HK-2 (cell line): ENCODE measurements around the gene LDLRAD3.
"Not testable (repeated sequence)": the region's sequence is repeated elsewhere in the genome, so short reads cannot be mapped to it uniquely, and the experiment has no call there.

Experiments used
- DNase-seq: peaks from one replicate; pipeline ENCODE4 v3.0.0-alpha.2; 2018; ENCODE audit not compliant: unreplicated experiment

LDLRAD3 gene

DNA sequence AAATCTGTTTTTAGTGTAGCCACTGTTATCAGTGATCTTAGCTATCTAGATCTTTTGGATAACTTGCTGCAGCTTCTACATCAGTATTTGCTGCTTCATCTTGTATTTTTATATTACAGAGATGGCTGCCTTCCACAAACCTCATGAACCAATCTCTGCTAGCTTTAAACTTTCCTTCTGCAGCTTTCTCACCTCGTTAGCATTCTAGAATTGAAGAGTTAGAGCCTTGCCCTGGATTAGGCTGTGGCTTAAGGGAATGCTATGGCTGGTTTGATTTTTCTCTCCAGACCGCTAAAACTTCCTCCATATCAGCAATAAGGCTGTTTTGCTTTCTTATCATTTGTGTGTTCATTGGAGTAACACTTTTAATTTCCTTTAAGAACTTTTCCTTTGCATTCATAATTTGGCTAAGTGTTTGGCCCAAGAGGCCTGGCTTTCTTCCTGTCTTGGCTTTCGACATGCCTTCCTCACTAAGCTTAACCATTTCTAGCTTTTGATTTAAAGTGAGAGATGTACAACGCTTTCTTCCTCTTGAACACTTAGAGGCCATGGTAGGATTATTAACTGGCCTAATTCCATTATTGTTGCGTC is 51.9 kb downstream of the LDLRAD3 start:
- no peak for DNase-seq

DNA sequence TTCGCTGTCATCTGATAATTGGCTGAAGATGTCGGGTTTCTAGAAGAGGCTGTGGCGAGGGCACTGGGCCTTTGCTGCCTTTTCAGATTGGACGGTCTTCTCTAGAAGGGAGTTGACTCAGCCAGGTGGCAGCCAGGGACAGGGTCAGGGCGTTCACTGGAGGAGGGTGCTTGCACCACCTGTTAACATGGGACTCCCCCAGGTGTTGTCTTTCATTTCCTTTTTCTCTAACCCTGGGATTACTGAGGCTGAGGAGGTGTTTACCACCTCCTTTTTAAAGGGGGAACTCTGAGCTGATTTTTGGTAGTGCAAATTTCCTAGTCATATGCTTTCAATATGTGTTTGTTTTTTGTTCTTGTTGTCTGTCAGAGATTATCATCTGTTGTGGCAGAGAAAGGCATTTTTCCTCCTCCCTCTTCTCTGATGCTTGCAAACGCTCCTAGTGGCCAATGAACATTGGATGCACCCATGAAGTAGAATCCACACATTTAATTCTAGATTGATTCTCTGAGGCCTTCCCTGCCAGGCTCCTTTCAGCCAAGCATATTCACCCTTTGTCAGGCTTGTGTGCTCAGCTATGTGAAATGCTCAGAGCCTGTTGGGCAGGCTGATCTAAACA is 54.1 kb downstream of the LDLRAD3 start:
- DNase-seq, result no peak

GRCh38 chr11:35998634-35999033 is 54.8 kb downstream of the LDLRAD3 start:
- no peak for DNase-seq

DNA sequence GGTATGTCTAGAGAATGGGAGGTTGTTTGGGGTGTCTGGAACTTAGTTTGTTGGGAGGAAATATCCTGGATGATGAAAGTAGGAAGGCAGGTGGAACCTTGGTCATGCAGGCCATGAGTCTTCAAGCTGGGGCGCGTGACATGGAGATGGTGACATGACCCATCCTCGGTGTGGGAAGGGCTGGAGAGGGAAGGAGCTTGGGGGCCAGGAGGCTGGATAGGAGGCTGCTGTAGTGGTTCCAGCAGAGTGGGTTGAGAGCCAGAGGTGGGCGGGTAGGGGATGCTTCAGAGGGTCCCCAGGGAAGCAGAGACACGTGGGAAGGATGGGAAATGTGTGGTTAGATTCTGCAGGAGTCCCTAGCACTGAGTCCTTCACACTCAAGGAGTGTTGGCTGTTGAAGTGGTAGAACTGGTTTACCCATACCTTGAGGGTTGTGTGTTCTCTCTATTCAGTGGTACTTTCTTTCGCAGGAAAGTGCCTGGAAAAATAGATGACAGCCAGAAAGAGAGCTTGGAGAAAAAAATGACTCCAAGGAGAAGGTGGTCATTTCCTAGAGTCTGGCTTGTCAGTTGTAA is 56.8 kb downstream of the LDLRAD3 start:
- DNase-seq, result no peak

DNA sequence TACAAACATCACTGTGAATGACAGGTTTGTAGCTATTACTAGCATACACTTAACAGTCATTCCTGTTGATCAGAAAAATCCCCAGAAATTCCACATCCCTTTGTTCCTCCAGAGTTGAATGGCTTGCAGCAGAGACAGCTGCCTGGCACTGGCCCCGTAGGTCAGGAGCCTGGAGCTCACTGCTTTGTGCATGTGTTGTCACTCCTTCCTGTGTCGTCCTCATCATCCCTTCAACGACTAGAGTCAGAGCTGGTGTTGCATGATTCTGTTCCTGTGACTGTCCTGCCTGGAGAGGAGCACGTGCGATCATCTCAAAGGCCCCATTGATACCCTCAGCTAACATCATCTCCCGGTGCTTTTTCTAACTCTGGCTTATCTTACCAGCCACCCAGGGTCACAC is 58.3 kb downstream of the LDLRAD3 start:
- DNase-seq, result no peak

DNA sequence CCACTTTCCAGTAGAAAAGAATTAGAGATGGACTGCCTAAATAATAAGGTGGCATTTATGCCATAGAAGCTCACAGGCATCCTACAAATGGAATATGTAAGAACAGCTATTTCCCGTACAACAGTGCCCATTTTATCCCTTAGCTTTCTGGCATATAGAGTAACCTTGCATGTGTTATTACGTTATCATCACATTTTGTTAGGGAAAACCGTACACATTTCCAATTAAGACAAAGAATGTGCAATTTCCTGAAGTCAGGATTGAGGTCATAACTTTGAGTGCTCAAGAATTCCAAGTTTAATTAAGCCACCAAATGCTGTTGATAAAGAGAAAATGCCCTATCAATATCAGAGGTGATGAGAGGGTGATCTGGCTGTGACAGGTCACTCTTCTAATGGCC is 58.9 kb downstream of the LDLRAD3 start:
- DNase-seq, result no peak

DNA sequence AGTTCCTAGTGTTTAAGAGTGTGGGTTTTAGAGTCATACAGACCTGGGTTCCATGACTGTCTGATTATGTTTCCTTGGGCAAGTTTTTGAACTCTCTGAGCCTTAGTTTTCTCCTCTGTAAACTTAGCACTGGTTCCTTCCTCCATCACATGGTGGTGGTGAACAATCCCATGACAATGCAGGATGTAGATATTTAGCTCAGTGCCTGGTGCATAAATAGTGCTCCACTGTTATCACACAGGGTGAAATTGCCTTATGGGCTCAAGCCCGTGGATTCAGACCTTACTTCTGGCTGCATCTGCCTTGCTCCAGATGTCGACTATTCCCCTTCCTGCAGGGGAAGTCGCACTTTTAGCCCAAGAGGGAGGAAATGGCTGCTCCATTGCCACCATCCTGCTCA is 62.7 kb downstream of the LDLRAD3 start:
- DNase-seq, result no peak

DNA sequence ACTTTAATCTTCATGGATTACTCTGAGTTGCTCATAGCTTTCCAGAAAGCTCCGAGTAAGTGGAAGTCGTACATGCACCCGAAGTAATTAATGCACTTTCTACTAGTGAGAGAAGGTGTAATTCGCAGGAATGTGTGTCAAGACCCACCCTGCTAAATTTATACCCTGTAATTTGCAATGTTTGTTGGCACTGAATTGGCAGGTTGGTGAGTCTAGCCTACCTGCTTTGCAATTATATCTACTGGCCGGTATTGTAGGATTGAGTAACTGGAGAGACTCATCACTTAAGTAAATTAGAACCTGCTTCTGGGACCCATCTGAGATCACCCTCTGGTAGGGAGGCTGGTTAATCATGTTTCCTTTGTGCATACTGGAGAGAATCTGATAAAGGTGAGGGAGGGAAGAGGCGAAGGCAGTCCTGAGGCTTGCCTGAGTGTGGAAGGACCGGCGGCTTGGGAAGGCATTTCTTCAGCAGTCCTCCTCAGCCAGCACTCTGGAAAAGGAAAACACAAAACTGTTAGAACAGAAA is 63.3 kb downstream of the LDLRAD3 start:
- DNase-seq, result no peak

- DNase-seq, result no peak
Measured at GRCh38 chr11:36008584-36008983, 64.7 kb downstream of the LDLRAD3 start.

DNA sequence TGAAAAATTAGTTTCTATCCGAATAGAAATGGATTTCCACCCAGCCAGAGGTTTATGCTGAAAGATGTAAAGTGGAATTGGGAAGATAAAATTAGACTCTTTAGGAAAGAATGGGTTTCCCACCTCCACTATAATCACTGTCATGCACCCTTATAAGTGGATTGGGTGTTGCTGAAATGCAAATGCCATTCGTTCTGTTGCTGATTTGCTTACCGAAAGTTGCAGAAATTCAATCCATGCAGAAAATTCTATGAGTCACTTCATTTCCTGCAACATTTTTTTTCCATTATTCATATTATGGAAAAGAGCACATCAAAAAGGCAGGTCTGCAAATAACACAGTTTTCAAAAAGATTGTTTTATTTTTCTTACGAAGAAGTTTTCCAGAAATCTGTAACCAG is 65.6 kb downstream of the LDLRAD3 start:
- no peak for DNase-seq

DNA sequence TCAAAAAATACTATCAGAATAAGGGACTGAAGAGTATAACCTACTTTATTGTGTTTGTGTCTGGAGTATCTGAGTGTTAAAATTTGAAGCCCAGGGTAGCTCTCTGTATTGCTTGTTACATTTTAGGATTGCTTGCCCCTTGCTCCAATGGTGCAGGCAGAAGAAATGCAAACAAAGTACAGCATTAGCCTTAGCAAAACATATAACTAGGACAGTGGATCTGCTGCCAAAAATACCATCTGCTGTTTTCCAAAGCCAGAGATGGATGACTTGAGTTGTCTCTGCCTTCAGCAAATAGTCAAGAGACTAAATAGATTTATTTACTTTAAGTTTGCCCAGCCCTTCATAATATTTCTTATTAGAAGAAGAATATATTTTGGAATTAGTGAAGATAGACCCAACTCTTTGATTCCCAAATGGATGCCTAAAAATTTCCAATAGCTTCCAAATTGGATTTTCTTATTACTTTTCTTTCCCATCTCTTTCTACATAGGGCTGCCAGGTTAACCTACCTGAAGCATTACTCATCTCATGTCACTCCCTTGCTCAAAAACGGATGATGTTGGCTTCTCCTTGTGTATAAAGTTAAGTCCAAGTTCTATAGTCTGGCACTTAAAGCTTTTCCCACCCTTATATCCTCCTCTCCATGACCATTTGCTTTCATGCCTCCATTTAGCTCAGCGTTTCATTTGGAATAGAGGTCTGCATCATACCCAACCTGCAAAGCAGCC is 66.3 kb downstream of the LDLRAD3 start:
- no peak for DNase-seq

DNA sequence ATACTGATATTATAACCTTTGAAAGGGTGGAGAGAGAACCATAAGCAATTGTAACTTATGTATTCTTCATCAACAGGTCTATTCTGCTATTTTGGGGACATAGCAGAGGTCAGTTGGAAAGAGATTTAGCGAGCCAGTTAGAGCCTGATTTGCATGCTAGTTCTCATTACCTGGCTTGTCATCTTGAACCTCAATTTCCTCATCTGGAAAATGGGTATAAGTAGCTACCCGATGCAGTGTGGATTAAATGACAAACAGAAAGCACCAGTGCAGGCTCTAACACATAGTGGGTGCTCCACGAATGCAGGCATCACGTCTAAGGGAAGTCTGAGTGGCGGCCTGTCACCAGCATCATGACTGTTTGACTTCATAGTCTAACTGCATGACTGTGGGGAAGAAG is 67.7 kb downstream of the LDLRAD3 start:
- no peak for DNase-seq

GRCh38 chr11:36012455-36012854 is 68.6 kb downstream of the LDLRAD3 start:
- DNase-seq, result no peak

DNA sequence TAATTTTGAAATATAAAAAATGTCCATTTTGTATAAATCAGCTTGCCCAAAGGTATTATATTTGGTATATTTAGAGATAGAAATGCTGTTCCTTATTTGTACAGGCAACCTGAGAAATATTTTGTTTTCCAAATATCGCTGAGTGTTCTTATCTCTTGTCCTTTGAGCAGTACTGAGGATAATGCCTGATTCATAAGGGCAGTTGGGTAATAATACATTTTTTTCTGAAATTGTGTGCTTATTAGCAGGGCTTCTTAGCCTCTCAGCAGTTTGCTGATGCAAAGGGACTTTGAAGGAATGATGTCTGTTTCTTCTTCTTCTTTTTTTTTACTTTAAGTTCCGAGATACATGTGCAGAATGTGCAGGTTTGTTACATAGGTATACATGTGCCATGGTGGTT is 69.1 kb downstream of the LDLRAD3 start:
- DNase-seq, result no peak

DNA sequence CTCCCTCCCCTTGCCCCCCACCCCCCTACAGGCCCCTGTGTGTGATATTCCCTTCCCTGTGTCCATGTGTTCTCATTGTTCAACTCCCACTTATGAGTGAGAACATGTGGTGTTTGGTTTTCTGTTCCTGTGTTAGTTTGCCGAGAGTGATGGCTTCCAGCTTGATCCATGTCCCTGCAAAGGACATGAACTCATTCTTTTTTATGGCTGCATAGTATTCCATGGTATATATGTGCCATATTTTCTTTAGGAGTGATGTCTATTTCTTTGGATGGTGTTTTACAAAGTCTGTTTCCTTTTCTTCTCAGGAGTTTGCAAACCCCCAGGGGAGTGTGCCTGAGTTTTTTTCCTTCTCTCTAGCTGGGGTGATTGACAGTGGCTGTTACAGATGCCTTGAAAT is 69.6 kb downstream of the LDLRAD3 start:
- DNase-seq, result not testable (repeated sequence)

- no peak for DNase-seq
Measured at GRCh38 chr11:36013950-36014897, 70.4 kb downstream of the LDLRAD3 start.

GRCh38 chr11:36014898-36015665 is 71.2 kb downstream of the LDLRAD3 start:
- DNase-seq, result no peak

DNA sequence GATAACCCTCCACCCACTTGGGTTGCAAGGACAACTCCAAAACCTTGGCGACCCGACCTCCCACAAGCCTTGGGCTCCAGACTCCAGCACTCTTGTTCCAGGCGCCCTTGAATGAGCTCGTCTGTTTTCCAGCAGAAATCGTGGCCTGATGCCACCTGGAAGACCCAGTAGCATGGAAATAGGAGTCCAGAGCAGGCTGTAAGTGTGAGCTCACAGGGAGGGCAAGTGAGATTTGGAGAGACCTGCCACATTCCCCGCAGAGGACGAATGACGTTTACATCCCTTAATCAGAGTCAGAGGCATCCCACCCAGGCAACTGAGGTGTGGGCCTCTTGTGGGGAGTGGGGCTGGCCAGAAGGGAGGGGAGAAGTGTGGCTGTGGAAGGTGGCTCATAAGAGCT is 71.9 kb downstream of the LDLRAD3 start:
- DNase-seq, result no peak

DNA sequence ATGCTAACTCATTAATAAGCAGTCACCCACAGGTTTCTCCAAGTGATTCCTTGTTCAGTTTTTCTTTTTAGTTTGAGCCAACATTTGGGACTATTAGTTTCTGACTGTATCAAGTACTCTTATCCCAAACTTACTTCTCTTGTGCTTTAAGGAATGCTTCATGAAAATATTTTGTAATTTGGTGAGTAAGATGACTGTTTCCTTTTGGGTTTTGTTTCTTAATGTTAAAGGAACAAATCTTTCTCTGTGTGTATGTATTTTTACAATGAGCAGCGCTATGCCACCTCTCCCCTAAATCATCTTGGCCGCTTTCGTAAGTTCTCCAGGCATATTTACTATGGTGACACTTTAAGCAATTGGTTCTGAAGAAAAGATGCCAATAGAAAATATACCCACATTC is 72.4 kb downstream of the LDLRAD3 start:
- no peak for DNase-seq

DNA sequence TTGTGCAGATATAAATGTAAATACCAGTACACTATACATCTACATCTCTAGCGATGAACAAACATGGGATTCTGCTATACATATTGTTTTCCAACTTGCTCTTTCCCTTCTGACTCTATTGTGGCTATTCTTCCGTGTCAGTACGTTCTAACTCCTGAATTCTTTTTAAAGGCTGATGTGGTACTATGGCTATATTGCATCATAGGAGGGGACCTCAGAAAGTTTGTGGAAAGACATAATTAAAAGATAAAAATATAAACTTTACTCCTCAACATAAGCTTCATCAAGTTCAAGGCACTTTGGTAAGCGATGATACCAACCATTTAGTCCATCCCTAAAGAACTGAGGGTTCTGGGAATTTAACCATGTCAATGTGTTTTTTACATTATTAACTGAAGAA is 72.8 kb downstream of the LDLRAD3 start:
- DNase-seq, result no peak
